GM12801 (cell line): ENCODE measurements around the gene PCOLCE2.

Experiments used
- CTCF ChIP-seq: IDR thresholded peaks from one replicate; pipeline ENCODE4 v1.5.1; 2011; ENCODE audit warnings: control low read depth; ENCODE audit not compliant: insufficient read length; ENCODE audit errors: extremely low read depth

The PCOLCE2 gene

GRCh38 chr3:142778541-142778940 is 110.3 kb downstream of the PCOLCE2 start:
- no peak for TF ChIP-seq CTCF

- TF ChIP-seq CTCF = no peak
Measured at GRCh38 chr3:142777927-142778326, 111.0 kb downstream of the PCOLCE2 start.

GRCh38 chr3:142768338-142768737 is 120.5 kb downstream of the PCOLCE2 start:
- no peak for TF ChIP-seq CTCF
